ENCODE results near the gene CAPN5. TPM values are rescaled to one million over a fixed set of nuclear protein-coding genes. Genes with fewer than 3 reads are reported as not detected.

Gene CAPN5
- total and polyA plus RNA-seq, 2 of the 13 experiments (the other 11 are each of a cell fraction or from before 2014, with no cell fraction given), result 0.27 to 1.2 TPM

DNA sequence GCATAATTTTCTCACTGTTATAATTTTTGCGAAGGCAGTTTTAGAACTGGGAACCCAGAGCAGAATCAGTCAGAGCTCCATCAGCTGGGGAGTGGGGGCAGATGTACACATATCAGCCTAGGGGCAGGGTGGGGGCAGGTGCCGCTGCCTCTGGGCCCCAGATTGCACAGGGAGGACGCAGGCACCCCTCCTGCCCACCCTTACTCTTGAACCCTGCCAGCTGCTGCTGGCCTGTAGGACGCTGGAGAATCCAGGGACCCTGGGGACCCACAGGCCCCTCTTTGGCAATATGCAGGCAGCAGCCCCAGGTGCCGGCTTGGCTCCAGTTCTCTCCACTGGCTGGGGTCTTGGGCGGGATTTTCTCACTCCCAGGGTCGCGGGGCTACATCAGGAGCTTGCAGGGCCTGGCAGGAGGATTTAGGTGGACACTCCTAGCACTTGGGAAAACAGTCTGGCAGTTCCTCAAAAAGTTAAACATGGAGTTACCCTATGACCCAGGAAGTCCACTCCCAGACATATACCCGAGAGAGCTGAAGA is 8.8 kb upstream of the CAPN5 start:
- WGBS (ENCODE audit: low lambda C conversion rate), result 54% methylated on average over 9 of the region's 9 CpGs
- intact Hi-C loops (cut with micrococcal nuclease; ENCODE audit: unreplicated experiment), result no loop called here
- DNase-seq (ENCODE audit: low spot score) (no peak), ATAC-seq (no peak), FAIRE-seq (no peak)
- Histone ChIP-seq H3K27me3 (ENCODE audit: control insufficient read depth in 1 of 2, insufficient read depth in 2 of 2, low read length in 2 of 2) (peaks cover 1 to 12% of the 10 kb centered on the region in 2 experiments; a peak in 2 of 5 replicates), H2AFZ (ENCODE audit: low read length) (no peak overlapping the region), H3K79me2 (ENCODE audit: insufficient read depth, low read length) (no peaks in the 10 kb centered on the region), H3K27ac (ENCODE audit: extremely low read length, insufficient read depth, low read length) (no peak overlapping the region), H3K4me2 (ENCODE audit: low read depth, low read length) (no peak overlapping the region), H3K4me3 (replicated peaks in 1 of 3; ENCODE audit: insufficient read depth in 1 of 3, low read depth in 2 of 3, low read length in 3 of 3) (no peak overlapping the region), H3K9me3 (ENCODE audit: low read length) (peaks cover 27% of the 10 kb centered on the region), H3K9ac (ENCODE audit: insufficient read depth, low read depth, low read length) (no peak overlapping the region), H3K36me3 (replicated peaks in 1 of 2; ENCODE audit: control insufficient read depth in 1 of 2, insufficient read depth in 2 of 2, low read length in 2 of 2) (no peaks in the 10 kb centered on the region), H4K20me1 (ENCODE audit: insufficient read depth, low read length) (no peaks in the 10 kb centered on the region), H3K4me1 (ENCODE audit: insufficient read depth, low read length) (peaks cover 18% of the 10 kb centered on the region)
- POLR2A ChIA-PET, result no interaction called here
- BruUV-seq (replicated peaks), result no TSS peak
- CTCF ChIA-PET (ENCODE audit: low intra/inter-chr PET ratio, low total read pairs), result no interaction called here
- in situ Hi-C loops (cut with HindIII; ENCODE audit: extremely low pct_ligation_motif_present, low pct_unique_long_range_greater_than_20kb), result no loop called here
- TF ChIP-seq, protein P1, sequence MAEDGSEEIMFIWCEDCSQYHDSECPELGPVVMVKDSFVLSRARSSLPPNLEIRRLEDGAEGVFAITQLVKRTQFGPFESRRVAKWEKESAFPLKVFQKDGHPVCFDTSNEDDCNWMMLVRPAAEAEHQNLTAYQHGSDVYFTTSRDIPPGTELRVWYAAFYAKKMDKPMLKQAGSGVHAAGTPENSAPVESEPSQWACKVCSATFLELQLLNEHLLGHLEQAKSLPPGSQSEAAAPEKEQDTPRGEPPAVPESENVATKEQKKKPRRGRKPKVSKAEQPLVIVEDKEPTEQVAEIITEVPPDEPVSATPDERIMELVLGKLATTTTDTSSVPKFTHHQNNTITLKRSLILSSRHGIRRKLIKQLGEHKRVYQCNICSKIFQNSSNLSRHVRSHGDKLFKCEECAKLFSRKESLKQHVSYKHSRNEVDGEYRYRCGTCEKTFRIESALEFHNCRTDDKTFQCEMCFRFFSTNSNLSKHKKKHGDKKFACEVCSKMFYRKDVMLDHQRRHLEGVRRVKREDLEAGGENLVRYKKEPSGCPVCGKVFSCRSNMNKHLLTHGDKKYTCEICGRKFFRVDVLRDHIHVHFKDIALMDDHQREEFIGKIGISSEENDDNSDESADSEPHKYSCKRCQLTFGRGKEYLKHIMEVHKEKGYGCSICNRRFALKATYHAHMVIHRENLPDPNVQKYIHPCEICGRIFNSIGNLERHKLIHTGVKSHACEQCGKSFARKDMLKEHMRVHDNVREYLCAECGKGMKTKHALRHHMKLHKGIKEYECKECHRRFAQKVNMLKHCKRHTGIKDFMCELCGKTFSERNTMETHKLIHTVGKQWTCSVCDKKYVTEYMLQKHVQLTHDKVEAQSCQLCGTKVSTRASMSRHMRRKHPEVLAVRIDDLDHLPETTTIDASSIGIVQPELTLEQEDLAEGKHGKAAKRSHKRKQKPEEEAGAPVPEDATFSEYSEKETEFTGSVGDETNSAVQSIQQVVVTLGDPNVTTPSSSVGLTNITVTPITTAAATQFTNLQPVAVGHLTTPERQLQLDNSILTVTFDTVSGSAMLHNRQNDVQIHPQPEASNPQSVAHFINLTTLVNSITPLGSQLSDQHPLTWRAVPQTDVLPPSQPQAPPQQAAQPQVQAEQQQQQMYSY (CRISPR knock-in tag; IDR thresholded peaks at IDR 0.05), result no peak
- TF ChIP-seq CREM (IDR thresholded peaks at IDR 0.05) (no peak), CREM (CRISPR knock-in tag; IDR thresholded peaks at IDR 0.05) (no peak), POLR2AphosphoS5 (IDR thresholded peaks at IDR 0.05; ENCODE audit: low read depth, low read length) (no peak), RARA (CRISPR knock-in tag; IDR thresholded peaks at IDR 0.05) (no peak), ZNF549 (CRISPR knock-in tag; IDR thresholded peaks at IDR 0.05) (no peak), NFATC3 (CRISPR knock-in tag; IDR thresholded peaks at IDR 0.05) (no peak), ZNF354B (CRISPR knock-in tag; IDR thresholded peaks at IDR 0.05) (no peak), ZNF235 (CRISPR knock-in tag; IDR thresholded peaks at IDR 0.05; ENCODE audit: borderline replicate concordance) (no peak)
- TF ChIP-seq, protein P2, sequence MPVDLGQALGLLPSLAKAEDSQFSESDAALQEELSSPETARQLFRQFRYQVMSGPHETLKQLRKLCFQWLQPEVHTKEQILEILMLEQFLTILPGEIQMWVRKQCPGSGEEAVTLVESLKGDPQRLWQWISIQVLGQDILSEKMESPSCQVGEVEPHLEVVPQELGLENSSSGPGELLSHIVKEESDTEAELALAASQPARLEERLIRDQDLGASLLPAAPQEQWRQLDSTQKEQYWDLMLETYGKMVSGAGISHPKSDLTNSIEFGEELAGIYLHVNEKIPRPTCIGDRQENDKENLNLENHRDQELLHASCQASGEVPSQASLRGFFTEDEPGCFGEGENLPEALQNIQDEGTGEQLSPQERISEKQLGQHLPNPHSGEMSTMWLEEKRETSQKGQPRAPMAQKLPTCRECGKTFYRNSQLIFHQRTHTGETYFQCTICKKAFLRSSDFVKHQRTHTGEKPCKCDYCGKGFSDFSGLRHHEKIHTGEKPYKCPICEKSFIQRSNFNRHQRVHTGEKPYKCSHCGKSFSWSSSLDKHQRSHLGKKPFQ (CRISPR knock-in tag; IDR thresholded peaks at IDR 0.05; ENCODE audit: insufficient replicate concordance), result no peak
- TF ChIP-seq, protein P3, sequence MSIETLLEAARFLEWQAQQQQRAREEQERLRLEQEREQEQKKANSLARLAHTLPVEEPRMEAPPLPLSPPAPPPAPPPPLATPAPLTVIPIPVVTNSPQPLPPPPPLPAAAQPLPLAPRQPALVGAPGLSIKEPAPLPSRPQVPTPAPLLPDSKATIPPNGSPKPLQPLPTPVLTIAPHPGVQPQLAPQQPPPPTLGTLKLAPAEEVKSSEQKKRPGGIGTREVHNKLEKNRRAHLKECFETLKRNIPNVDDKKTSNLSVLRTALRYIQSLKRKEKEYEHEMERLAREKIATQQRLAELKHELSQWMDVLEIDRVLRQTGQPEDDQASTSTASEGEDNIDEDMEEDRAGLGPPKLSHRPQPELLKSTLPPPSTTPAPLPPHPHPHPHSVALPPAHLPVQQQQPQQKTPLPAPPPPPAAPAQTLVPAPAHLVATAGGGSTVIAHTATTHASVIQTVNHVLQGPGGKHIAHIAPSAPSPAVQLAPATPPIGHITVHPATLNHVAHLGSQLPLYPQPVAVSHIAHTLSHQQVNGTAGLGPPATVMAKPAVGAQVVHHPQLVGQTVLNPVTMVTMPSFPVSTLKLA (IDR thresholded peaks at IDR 0.05), result no peak
- TF ChIP-seq, protein P4, sequence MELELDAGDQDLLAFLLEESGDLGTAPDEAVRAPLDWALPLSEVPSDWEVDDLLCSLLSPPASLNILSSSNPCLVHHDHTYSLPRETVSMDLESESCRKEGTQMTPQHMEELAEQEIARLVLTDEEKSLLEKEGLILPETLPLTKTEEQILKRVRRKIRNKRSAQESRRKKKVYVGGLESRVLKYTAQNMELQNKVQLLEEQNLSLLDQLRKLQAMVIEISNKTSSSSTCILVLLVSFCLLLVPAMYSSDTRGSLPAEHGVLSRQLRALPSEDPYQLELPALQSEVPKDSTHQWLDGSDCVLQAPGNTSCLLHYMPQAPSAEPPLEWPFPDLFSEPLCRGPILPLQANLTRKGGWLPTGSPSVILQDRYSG (CRISPR knock-in tag; IDR thresholded peaks at IDR 0.05), result no peak

Data from HepG2 (cell line).